GM12872 (cell line): ENCODE data around the gene IFT27.

ENCODE experiments used
- TF ChIP-seq, protein P1 (sequence below): IDR thresholded peaks from 3 replicates; pipeline ENCODE4 v1.5.1; 2011; ENCODE audit warnings: low read depth, mild to moderate bottlenecking, low read length, moderate library complexity; ENCODE audit not compliant: insufficient read depth

IFT27 gene

DNA sequence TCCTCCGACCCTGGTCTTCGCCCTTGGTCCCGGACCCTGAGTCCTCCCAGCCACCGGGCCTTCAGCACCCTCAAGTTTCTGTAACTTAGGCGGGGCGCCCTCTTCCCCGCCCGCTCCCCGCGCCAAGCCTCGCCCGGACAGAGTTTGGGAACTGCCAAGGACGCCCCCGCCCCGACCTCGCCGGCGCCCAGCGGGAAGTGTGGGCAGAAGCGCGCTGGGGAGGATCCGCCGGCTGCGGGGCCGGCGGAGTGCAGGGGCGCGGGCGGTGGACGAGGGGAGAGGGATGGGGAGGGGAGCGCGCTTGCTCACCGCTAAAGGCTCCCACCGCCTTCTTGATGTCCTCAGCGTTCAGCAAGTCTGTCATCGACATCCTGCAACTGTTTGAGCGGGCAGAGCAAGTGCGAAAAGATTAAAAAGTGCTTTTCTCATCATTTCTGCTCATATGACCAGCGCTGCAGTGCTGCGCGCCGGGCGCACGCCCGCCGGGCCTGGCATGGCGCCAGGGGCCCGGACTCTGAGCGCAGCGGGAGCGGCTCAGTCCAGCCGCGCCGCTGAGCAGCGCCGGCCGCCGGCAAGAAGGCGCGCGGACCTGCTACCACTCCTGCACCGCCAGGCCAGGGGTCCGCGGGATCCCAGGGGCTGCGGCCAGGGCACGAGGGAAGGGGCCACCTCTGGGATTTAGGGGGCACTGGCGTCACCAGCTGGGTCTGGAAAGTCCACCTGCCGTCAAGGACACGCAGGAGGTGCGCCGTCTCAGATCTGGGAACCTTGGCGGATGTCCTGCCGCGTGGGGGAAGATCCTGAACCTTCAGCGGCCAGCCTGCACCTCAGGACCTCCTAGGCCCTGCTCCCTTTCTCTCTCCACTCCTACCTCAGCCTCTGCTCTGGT is 41.0 kb upstream of the IFT27 start, which contains the start of gene PVALB:
TSS of gene PVALB (minus strand) at position 400 of the 889 bp plus-strand sequence. CDS start at position 370, 30 bp downstream.
- TF ChIP-seq, protein P1, sequence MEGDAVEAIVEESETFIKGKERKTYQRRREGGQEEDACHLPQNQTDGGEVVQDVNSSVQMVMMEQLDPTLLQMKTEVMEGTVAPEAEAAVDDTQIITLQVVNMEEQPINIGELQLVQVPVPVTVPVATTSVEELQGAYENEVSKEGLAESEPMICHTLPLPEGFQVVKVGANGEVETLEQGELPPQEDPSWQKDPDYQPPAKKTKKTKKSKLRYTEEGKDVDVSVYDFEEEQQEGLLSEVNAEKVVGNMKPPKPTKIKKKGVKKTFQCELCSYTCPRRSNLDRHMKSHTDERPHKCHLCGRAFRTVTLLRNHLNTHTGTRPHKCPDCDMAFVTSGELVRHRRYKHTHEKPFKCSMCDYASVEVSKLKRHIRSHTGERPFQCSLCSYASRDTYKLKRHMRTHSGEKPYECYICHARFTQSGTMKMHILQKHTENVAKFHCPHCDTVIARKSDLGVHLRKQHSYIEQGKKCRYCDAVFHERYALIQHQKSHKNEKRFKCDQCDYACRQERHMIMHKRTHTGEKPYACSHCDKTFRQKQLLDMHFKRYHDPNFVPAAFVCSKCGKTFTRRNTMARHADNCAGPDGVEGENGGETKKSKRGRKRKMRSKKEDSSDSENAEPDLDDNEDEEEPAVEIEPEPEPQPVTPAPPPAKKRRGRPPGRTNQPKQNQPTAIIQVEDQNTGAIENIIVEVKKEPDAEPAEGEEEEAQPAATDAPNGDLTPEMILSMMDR = no peak

DNA sequence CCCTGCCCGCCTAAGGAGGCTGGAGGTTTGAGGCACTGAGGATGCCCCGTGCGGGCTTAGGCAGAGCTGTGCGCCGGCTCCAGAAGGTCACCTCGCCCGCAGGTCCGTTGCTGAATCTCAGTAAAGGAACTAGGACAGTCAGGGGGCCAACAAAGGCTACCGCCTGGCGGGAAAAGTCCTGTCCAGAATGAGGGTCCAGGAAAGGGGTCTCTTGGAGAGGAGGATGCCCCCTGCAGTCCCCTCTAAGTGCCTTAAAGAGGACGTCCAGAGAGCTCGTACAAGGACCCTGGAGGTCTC is 40.4 kb upstream of the IFT27 start:
- TF ChIP-seq, protein P1 = no peak

DNA sequence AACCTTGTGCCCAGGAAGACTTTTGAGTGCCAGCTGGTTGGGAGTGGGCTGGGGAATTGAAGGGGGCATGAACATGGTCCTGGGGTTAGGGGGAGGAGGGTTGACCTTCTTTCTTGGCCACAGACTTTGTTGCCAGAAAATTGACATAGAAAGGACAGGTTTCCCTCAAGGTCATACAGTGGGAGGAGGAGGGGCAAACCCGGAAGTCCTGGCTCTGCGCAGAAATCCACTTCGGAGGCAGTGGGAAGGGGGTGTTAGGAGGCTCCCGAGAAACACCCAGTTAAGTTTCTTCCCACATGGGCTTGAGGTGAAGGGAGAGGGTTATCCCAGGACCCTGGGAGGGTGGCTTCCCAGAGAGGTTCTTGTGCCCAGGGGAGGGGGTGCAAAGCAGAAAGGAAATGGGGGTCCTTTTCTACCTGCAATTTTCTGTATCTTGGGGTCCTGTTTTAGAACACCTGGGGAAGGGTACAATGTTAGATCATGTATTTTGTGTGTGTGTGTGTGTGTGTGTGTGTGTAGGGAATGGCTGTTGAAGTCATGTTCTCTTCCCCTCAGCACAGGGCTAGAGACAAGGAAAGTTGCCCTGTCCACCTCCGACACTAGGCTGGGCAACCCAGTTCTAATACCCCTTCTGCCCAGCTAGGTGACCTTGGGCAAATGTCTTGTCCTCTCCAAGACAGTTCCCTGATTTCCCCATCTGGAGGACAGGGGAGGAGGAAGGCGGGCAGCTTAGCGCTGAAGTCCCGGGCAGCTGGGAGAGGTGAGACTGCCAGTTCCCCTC is 39.8 kb upstream of the IFT27 start:
- TF ChIP-seq, protein P1 = no peak

DNA sequence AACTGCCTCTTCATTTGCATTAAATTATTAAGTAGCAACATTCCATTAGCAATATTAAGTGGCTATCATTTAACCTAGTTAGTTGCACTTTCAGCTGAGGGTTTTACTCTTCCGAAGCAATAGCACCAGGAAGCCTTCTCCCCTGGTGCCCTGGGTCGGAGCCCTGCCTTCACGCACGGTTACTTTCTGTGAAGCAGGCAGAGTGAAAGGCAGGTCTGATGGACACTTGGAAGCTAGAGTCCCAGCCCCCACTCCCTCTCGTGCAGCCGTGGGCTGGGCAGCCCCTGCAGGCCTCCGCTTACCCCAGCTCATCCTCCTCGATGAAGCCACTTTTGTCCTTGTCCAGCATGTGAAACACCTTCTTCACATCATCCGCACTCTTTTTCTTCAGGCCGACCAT is 38.9 kb upstream of the IFT27 start:
- TF ChIP-seq, protein P1 = no peak

DNA sequence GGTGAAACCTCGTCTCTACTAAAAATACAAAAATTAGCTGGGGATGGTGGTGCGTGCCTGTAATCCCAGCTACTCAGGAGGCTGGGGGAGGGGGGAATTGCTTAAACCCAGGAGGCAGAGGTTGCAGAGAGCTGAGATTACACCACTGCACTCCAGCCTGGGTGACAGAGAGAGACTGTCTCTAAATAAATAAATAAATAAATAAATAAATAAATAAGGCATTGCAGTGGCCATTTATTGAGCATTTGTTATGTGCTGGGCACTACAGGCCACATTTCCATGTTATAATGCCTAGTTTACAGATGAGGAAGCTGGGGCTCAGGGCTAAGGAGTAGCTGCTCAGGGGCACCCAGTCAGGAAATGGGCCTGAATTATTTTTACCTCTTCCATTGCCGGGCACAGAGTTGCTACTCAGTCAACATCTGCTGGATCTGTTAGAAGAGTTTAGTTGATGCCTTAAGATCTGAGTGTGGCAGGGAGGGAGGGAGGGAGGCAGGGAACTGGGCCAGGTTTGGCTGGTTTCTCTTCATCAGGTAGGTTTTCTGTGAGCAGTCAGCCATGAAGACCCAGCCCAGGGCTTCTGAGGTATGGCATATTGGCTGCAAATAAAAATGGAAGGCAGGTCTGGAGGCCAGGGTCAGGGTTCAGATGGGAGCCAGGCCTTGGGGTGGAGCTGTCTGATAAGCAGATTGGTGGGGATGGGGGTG is 35.3 kb upstream of the IFT27 start:
- TF ChIP-seq, protein P1 = no peak

DNA sequence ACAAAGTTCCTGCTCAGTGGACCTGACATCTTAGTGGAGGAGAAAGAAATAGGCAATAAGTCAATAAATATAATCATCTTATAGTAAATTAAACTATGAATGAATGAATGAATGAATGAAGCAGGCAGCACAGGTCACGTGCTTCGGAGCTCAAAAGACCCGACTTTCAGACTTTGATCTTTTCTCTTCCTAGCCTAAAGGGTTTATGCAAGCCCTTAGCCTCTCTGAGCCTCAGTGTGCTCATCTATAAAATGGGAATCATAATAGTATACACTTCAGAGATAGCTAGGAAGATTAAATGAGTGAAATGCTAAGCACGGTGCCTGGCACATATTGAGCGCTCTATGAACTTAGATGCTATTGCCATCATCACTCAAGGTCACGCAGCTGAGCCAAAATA is 33.4 kb upstream of the IFT27 start:
- TF ChIP-seq, protein P1 = no peak

DNA sequence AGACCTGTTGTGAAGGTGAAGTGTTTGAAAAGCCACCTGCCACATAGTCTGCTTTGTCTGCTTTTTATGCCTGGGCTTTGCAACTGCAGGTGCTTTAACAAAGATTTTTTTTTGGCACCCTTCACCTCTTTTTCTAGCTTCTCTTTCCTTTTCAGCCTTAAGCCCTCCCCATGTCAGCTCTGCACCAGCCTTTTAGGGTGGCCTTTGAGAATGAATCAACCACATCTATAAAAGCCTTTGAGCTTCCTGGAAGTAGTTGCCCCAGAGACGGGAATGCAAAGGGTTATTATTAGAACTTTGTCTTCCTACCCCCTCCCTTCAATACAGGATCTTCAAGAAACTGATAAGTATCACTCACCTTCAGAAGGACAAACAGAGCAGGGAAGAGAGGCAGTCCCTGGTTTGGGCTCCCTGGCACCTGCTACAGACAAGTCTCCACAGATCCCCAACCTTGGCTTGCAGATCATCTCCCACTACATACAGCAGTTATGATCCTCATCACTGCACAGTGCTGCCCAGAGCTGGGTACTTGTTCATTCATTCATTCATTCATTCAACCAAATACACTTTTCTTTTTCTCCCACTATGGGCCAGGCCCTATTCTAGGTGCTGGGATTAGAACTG is 32.9 kb upstream of the IFT27 start:
- TF ChIP-seq, protein P1 = no peak
